Neuronal stem cell (in vitro differentiated cells): ENCODE data around the gene SLC26A6.

Source experiments
- DNase-seq: peaks from one replicate; pipeline ENCODE4 v3.0.0-alpha.2; 2013; ENCODE audit warnings: low spot score
- H2AFZ ChIP-seq: one replicate; pipeline ENCODE4 v1.6.1; 2013; ENCODE audit warnings: mild to moderate bottlenecking, low read length, inconsistent platforms
- H2AK5ac ChIP-seq: 2 replicates; pipeline ENCODE4 v1.6.1; 2013; ENCODE audit warnings: low read depth, mild to moderate bottlenecking, inconsistent platforms, low read length, moderate library complexity, mixed read lengths
- H2BK120ac ChIP-seq: 2 replicates; pipeline ENCODE4 v1.6.1; 2013; ENCODE audit warnings: low read depth, mild to moderate bottlenecking, inconsistent platforms, low read length, moderate library complexity, mixed read lengths
- H2BK12ac ChIP-seq: one replicate; pipeline ENCODE4 v1.6.1; 2013; ENCODE audit warnings: low read length, inconsistent platforms
- H2BK15ac ChIP-seq: 2 replicates; pipeline ENCODE4 v1.6.1; 2013; ENCODE audit warnings: mild to moderate bottlenecking, low read length, inconsistent platforms, mixed read lengths
- H2BK5ac ChIP-seq: one replicate; pipeline ENCODE4 v1.6.1; 2013; ENCODE audit warnings: inconsistent platforms, mild to moderate bottlenecking, low read length, moderate library complexity
- H3K14ac ChIP-seq: one replicate; pipeline ENCODE4 v1.6.1; 2013; ENCODE audit warnings: low read length, inconsistent platforms
- H3K18ac ChIP-seq: 2 replicates; pipeline ENCODE4 v1.6.1; 2013; ENCODE audit warnings: low read length, inconsistent platforms
- H3K23ac ChIP-seq: 2 replicates; pipeline ENCODE4 v1.6.1; 2013; ENCODE audit warnings: low read depth, mild to moderate bottlenecking, mixed read lengths, low read length, inconsistent platforms; ENCODE audit not compliant: poor library complexity
- H3K27ac ChIP-seq: replicated peaks from 3 replicates; pipeline ENCODE4 v1.5.1; 2013; ENCODE audit warnings: low read length, inconsistent platforms
- H3K27me3 ChIP-seq, 3 experiments: 2 replicates each; pipeline ENCODE4 v1.6.1; 2013; ENCODE audit warnings: low read length in 3 of 3, mild to moderate bottlenecking in 2 of 3, inconsistent platforms in 1 of 3, low read depth in 1 of 3, mixed read lengths in 1 of 3, moderate library complexity in 1 of 3; ENCODE audit not compliant: control insufficient read depth in 3 of 3, insufficient read depth in 3 of 3
- H3K36me3 ChIP-seq, 2 donors: replicated peaks in 1 of 2; 2 replicates each; pipeline ENCODE4 v1.6.1; 2013; ENCODE audit warnings: low read length in 2 of 2; ENCODE audit not compliant: control insufficient read depth in 2 of 2, insufficient read depth in 2 of 2
- H3K4ac ChIP-seq: 2 replicates; pipeline ENCODE4 v1.6.1; 2013; ENCODE audit warnings: inconsistent platforms, mild to moderate bottlenecking, low read length, moderate library complexity
- H3K4me1 ChIP-seq, 2 donors: 1 replicate in 1 of 2; 2 replicates in 1 of 2; pipeline ENCODE4 v1.6.1; 2013; ENCODE audit warnings: low read length in 2 of 2, low read depth in 1 of 2; ENCODE audit not compliant: control insufficient read depth in 2 of 2, insufficient read depth in 1 of 2
- H3K4me2 ChIP-seq: one replicate; pipeline ENCODE4 v1.6.1; 2013; ENCODE audit warnings: mild to moderate bottlenecking, low read length, inconsistent platforms; ENCODE audit not compliant: insufficient read depth, poor library complexity, severe bottlenecking
- H3K4me3 ChIP-seq, 2 donors: 2 replicates each; pipeline ENCODE4 v1.5.1; 2013; ENCODE audit warnings: low read length in 2 of 2, mild to moderate bottlenecking in 2 of 2, inconsistent platforms in 1 of 2, moderate library complexity in 1 of 2
- H3K79me1 ChIP-seq: one replicate; pipeline ENCODE4 v1.6.1; 2013; ENCODE audit warnings: low read depth, mild to moderate bottlenecking, inconsistent platforms, low read length, moderate library complexity
- H3K9ac ChIP-seq: one replicate; pipeline ENCODE4 v1.6.1; 2013; ENCODE audit warnings: mild to moderate bottlenecking, low read depth, low read length, inconsistent platforms; ENCODE audit not compliant: poor library complexity
- H3K9me3 ChIP-seq, 2 donors: replicated peaks in 1 of 2; 2 replicates each; pipeline versions ENCODE3 to v1.6.1; 2013; ENCODE audit warnings: low read length in 2 of 2, mild to moderate bottlenecking in 2 of 2, inconsistent platforms in 1 of 2, low read depth in 1 of 2, mixed read lengths in 1 of 2, moderate library complexity in 1 of 2; ENCODE audit not compliant: control insufficient read depth in 2 of 2, insufficient read depth in 1 of 2
- H4K8ac ChIP-seq: one replicate; pipeline ENCODE4 v1.6.1; 2013; ENCODE audit warnings: low read depth, mild to moderate bottlenecking, inconsistent platforms, low read length, moderate library complexity
- H4K91ac ChIP-seq: one replicate; pipeline ENCODE4 v1.6.1; 2013; ENCODE audit warnings: low read length, low read depth, mild to moderate bottlenecking, inconsistent platforms; ENCODE audit not compliant: poor library complexity
- WGBS, 2 donors: extraction: QIAGEN DNeasy Blood & Tissue Kit; methylation state at CpG; one replicate each; pipeline ENCODE4 v1.1.7; 2013; ENCODE audit warnings: missing lambda C conversion rate in 2 of 2, mixed read lengths in 1 of 2; ENCODE audit not compliant: insufficient read length in 2 of 2, insufficient replicate concordance in 1 of 2; ENCODE audit errors: extremely low coverage in 2 of 2; 5-methylcytosine and 5-hydroxymethylcytosine counted together

The SLC26A6 gene

GRCh38 chr3:48598323-48599076 lies 36.8 kb downstream of the SLC26A6 start:
- no peak overlapping the region for H3K4ac ChIP-seq
- no peak overlapping the region for H2BK15ac ChIP-seq
- no CpG with 5 or more reads among the region's 5 CpGs for WGBS, 2 donors
- H3K4me2 ChIP-seq: no peak overlapping the region
- no peak overlapping the region for H4K91ac ChIP-seq
- H2AFZ ChIP-seq: no peak overlapping the region
- H3K9me3 ChIP-seq: no peaks in the 10 kb centered on the region
- H3K27me3 ChIP-seq: peaks cover 0 to 2% (median 0%) of the 10 kb centered on the region in 3 experiments
- H2BK12ac ChIP-seq: no peak overlapping the region
- H3K4me1 ChIP-seq: peaks cover 0 to 11% of the 10 kb centered on the region in 2 donors
- H3K4me3 ChIP-seq: no peak overlapping the region
- no peak overlapping the region for H2AK5ac ChIP-seq
- no peak overlapping the region for H3K18ac ChIP-seq
- H3K14ac ChIP-seq: no peak overlapping the region
- no peak overlapping the region for H3K9ac ChIP-seq
- no peak overlapping the region for H3K23ac ChIP-seq
- DNase-seq: no peak
- peaks cover 55 to 67% of the 10 kb centered on the region in 2 donors for H3K36me3 ChIP-seq
- H2BK120ac ChIP-seq: no peak overlapping the region
- no peak overlapping the region for H2BK5ac ChIP-seq
- no peak overlapping the region for H3K27ac ChIP-seq
- H4K8ac ChIP-seq: no peak overlapping the region
- no peaks in the 10 kb centered on the region for H3K79me1 ChIP-seq

- H3K9me3 ChIP-seq: no peaks in the 10 kb centered on the region
These were observed 37.9 kb downstream of the SLC26A6 start for GRCh38 chr3:48597408-48597800.

GRCh38 chr3:48596676-48597407 lies 38.4 kb downstream of the SLC26A6 start:
- no CpG with 5 or more reads among the region's 8 CpGs for whole genome bisulfite sequencing, 2 donors
- Histone ChIP-seq H3K27ac (no peak overlapping the region), H3K4me2 (no peak overlapping the region), H2BK120ac (no peak overlapping the region), H2BK15ac (no peak overlapping the region), H3K23ac (no peak overlapping the region), H3K4me1 (peaks cover 0 to 11% of the 10 kb centered on the region in 2 donors), H3K27me3 (no peaks in the 10 kb centered on the region), H2AK5ac (no peak overlapping the region), H3K9ac (no peak overlapping the region), H3K79me1 (no peaks in the 10 kb centered on the region), H4K8ac (no peak overlapping the region), H3K14ac (no peak overlapping the region), H3K18ac (no peak overlapping the region), H2AFZ (no peak overlapping the region), H2BK12ac (no peak overlapping the region), H3K4me3 (no peak overlapping the region), H3K9me3 (no peaks in the 10 kb centered on the region), H3K36me3 (peaks cover 45 to 52% of the 10 kb centered on the region in 2 donors), H2BK5ac (no peak overlapping the region), H3K4ac (no peak overlapping the region), H4K91ac (no peak overlapping the region)
- no peak for DNase-seq

More at GRCh38 chr3:48597408-48597800, 37.9 kb downstream of the SLC26A6 start:
- Histone ChIP-seq H3K23ac (no peak overlapping the region), H2BK120ac (no peak overlapping the region), H3K27me3 (no peaks in the 10 kb centered on the region), H3K4me3 (no peak overlapping the region), H2AK5ac (no peak overlapping the region), H3K4me1 (peaks cover 0 to 11% of the 10 kb centered on the region in 2 donors), H3K79me1 (no peaks in the 10 kb centered on the region), H3K36me3 (peaks cover 45 to 56% of the 10 kb centered on the region in 2 donors), H4K8ac (no peak overlapping the region), H2BK5ac (no peak overlapping the region), H3K4me2 (no peak overlapping the region), H4K91ac (no peak overlapping the region), H3K27ac (no peak overlapping the region), H3K4ac (no peak overlapping the region), H2BK15ac (no peak overlapping the region), H2AFZ (no peak overlapping the region), H3K18ac (no peak overlapping the region), H2BK12ac (no peak overlapping the region), H3K14ac (no peak overlapping the region), H3K9ac (no peak overlapping the region)
- DNase-seq: no peak
- no CpG with 5 or more reads among the region's 6 CpGs for WGBS, 2 donors

- Histone ChIP-seq H3K36me3 (peaks cover 38 to 45% of the 10 kb centered on the region in 2 donors), H3K27ac (no peak overlapping the region), H4K8ac (no peak overlapping the region), H3K9ac (no peak overlapping the region), H3K18ac (peak overlapping the region; percentile 35), H3K4me2 (no peak overlapping the region), H3K27me3 (no peaks in the 10 kb centered on the region), H3K79me1 (no peaks in the 10 kb centered on the region), H3K4ac (no peak overlapping the region), H2BK15ac (no peak overlapping the region), H2AFZ (no peak overlapping the region), H4K91ac (no peak overlapping the region), H3K14ac (no peak overlapping the region), H2BK5ac (no peak overlapping the region), H3K4me1 (peaks cover 0 to 11% of the 10 kb centered on the region in 2 donors), H3K23ac (peak overlapping the region; percentile 59), H2BK120ac (no peak overlapping the region), H2AK5ac (no peak overlapping the region), H3K9me3 (no peaks in the 10 kb centered on the region), H2BK12ac (no peak overlapping the region), H3K4me3 (peak overlapping the region in 1 of 2 donors; percentile 38)
- no CpG with 5 or more reads among the region's 5 CpGs for WGBS, 2 donors
- no peak for DNase-seq
These were observed 39.1 kb downstream of the SLC26A6 start for GRCh38 chr3:48596157-48596556.
